Heart left ventricle (tissue), 13 donors: ENCODE measurements around the gene SIPA1.

ENCODE experiments used
- CTCF ChIP-seq, 12 donors: fragments of 200-600 bp; sonication (generic) in 4 of 12; IDR thresholded peaks; one replicate each; pipeline versions ENCODE4 v1.5.0 to v1.8.0; 2018 to 2022; ENCODE audit warnings: antibody characterized with exemption in 12 of 12, mild to moderate bottlenecking in 5 of 12
- POLR2A ChIP-seq, 2 donors: fragments of 450-650 bp; IDR thresholded peaks; one replicate each; pipeline ENCODE4 v1.6.1; 2017; ENCODE audit warnings: antibody characterized with exemption in 2 of 2, mild to moderate bottlenecking in 2 of 2, moderate library complexity in 2 of 2
- donor health status: ischemic (EF 13 %, LVEDD 7.1; RV severe dilation, severe dysfunction).
- donor health status: DM: no; HTN: yes; CAD: no.
- donor health status: DM: no; HTN: no; CAD: no.
- donor health status: ischemic (EF 25% LVEDD 6.9; RV normal size, moderate dysfunction).
- donor health status: ischemic (EF 25% LVEDD 5.7; RV mildly dilated, moderate dysfunction).
- donor health status: ischemic (EF 35%, LVEDD 5.7; RV mildly dilated, moderate dysfunction).
- donor health status: nonischemic (EF 11% LVEDD 7.7; RV severe dilation, severe dysfunction).
- donor health status: DM: yes; HTN: yes; CAD: no.
- donor health status: PGD.
- donor health status: ischemic (EF 29% LVEDD 5.4; RV normal size, mild dysfunction).
- donor health status: nonischemic (EF 23%, LVEDD 6.1; RV moderate dilation, normal function).

- no peak for TF ChIP-seq CTCF (IDR thresholded peaks at IDR 0.05)
- TF ChIP-seq POLR2A (IDR thresholded peaks at IDR 0.05) = no peak
Observed at GRCh38 chr11:65699306-65699705, 61.4 kb downstream of the SIPA1 start.
